Measurements from ENCODE around the gene TPRN. TPM values are rescaled to one million over a fixed set of nuclear protein-coding genes. Genes with fewer than 3 reads are reported as not detected.
A peak's percentile ranks its signal among the peaks of the same experiment; 100 is the strongest.

The TPRN gene
- total and polyA plus RNA-seq, 9 of the 15 experiments (the other 6 are each of a cell fraction or from before 2014, with no cell fraction given) = 0.31 to 31.9 (median 4.4) TPM

DNA sequence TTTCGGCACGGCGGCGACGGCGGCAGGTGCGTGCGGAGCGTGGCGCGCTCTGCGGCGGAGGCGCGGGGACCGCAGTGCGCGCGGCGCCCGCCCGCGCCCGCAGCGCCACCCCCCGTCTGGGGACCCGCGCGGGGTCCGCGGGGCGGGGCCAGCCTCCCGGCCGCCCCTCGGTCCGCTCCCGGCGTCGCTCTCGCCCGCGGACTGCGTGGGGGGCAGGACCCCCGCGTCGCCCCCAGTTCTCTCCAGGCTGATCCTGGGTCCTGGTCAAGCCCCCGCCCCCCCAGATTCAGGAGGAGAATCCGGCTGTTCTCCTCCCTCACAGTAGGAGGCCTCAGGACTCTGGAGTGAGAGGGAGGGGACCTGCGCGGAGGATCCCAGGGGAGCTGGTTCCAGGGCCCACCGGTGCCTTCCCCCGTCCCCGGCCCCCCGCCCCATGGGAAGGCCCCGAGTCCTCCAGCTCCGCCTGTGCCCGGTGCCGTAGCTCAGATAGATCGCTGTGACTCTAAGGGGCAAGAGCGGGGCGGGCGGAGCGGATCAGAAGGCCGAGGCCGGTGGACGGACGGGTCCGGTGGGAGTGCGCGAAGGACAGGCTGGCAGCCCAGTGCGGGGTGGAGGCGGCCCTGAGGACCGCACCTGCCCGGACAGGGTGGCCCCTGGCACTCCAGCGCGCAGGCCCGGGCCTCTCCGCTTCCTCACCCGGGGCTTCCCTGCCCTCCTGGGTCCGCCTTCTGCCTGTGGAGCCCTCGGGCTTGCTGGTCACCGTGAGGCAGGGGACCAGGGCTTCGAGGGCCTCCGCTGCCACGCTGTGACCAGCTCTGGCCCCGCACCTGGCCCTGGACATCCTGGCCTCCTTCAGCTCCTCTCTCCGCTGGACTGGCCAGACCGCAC, 21.9 kb upstream of the TPRN start, which contains the start of gene RNF208 (continued):
- TF ChIP-seq, protein P1, sequence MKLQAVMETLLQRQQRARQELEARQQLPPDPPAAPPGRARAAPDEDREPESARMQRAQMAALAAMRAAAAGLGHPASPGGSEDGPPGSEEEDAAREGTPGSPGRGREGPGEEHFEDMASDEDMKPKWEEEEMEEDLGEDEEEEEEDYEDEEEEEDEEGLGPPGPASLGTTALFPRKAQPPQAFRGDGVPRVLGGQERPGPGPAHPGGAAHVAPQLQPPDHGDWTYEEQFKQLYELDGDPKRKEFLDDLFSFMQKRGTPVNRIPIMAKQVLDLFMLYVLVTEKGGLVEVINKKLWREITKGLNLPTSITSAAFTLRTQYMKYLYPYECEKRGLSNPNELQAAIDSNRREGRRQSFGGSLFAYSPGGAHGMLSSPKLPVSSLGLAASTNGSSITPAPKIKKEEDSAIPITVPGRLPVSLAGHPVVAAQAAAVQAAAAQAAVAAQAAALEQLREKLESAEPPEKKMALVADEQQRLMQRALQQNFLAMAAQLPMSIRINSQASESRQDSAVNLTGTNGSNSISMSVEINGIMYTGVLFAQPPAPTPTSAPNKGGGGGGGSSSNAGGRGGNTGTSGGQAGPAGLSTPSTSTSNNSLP (IDR thresholded peaks at IDR 0.05; ENCODE audit: borderline replicate concordance, low read depth, low read length) = no peak
- TF ChIP-seq CBX3 (IDR thresholded peaks at IDR 0.05; ENCODE audit: borderline replicate concordance in 1 of 2, low read length in 2 of 2) (no peak), HNRNPL (IDR thresholded peaks at IDR 0.05; ENCODE audit: low read depth, low read length) (peak; percentile 76), ZNF780A (CRISPR knock-in tag; IDR thresholded peaks at IDR 0.05) (no peak), ZNF23 (CRISPR knock-in tag; IDR thresholded peaks at IDR 0.05) (no peak), ZC3H4 (CRISPR knock-in tag; IDR thresholded peaks at IDR 0.05; ENCODE audit: borderline replicate concordance) (no peak), RB1 (IDR thresholded peaks at IDR 0.05; ENCODE audit: low read depth) (no peak), ZNF282 (CRISPR knock-in tag; IDR thresholded peaks at IDR 0.05) (no peak), GATAD2A (IDR thresholded peaks at IDR 0.05) (no peak), PCBP2 (IDR thresholded peaks at IDR 0.05; ENCODE audit: low read depth, low read length, poor library complexity, severe bottlenecking) (no peak), ZBED1 (IDR thresholded peaks at IDR 0.05) (no peak), SAFB (IDR thresholded peaks at IDR 0.05; ENCODE audit: borderline replicate concordance, low read depth, low read length) (0 out of 2 replicates have a peak, but pooled peaks have one; percentile 27), TRIM28 (IDR thresholded peaks at IDR 0.05) (no peak), CBX8 (IDR thresholded peaks at IDR 0.05; ENCODE audit: borderline replicate concordance, extremely low read depth, low read depth, low read length, poor library complexity, severe bottlenecking) (no peak), NCOA4 (IDR thresholded peaks at IDR 0.05; ENCODE audit: partially characterized antibody) (no peak), IFI16 (CRISPR knock-in tag; IDR thresholded peaks at IDR 0.05) (no peak), HMGN3 (IDR thresholded peaks at IDR 0.05; ENCODE audit: borderline replicate concordance, extremely low read depth, insufficient read length, low read depth, low read length) (no peak), TOE1 (IDR thresholded peaks at IDR 0.05; ENCODE audit: borderline replicate concordance) (no peak), TOE1 (CRISPR knock-in tag; IDR thresholded peaks at IDR 0.05; ENCODE audit: borderline replicate concordance, low read depth) (no peak), ZNF583 (CRISPR knock-in tag; IDR thresholded peaks at IDR 0.05) (0 out of 2 replicates have a peak, but pooled peaks have one; percentile 25)
- TF ChIP-seq, protein P2, sequence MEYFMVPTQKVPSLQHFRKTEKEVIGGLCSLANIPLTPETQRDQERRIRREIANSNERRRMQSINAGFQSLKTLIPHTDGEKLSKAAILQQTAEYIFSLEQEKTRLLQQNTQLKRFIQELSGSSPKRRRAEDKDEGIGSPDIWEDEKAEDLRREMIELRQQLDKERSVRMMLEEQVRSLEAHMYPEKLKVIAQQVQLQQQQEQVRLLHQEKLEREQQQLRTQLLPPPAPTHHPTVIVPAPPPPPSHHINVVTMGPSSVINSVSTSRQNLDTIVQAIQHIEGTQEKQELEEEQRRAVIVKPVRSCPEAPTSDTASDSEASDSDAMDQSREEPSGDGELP (CRISPR knock-in tag; IDR thresholded peaks at IDR 0.05; ENCODE audit: borderline replicate concordance) = peak; percentile 37
- TF ChIP-seq, protein P3, sequence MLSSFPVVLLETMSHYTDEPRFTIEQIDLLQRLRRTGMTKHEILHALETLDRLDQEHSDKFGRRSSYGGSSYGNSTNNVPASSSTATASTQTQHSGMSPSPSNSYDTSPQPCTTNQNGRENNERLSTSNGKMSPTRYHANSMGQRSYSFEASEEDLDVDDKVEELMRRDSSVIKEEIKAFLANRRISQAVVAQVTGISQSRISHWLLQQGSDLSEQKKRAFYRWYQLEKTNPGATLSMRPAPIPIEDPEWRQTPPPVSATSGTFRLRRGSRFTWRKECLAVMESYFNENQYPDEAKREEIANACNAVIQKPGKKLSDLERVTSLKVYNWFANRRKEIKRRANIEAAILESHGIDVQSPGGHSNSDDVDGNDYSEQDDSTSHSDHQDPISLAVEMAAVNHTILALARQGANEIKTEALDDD (IDR thresholded peaks at IDR 0.05) = no peak
- TF ChIP-seq, protein P4, sequence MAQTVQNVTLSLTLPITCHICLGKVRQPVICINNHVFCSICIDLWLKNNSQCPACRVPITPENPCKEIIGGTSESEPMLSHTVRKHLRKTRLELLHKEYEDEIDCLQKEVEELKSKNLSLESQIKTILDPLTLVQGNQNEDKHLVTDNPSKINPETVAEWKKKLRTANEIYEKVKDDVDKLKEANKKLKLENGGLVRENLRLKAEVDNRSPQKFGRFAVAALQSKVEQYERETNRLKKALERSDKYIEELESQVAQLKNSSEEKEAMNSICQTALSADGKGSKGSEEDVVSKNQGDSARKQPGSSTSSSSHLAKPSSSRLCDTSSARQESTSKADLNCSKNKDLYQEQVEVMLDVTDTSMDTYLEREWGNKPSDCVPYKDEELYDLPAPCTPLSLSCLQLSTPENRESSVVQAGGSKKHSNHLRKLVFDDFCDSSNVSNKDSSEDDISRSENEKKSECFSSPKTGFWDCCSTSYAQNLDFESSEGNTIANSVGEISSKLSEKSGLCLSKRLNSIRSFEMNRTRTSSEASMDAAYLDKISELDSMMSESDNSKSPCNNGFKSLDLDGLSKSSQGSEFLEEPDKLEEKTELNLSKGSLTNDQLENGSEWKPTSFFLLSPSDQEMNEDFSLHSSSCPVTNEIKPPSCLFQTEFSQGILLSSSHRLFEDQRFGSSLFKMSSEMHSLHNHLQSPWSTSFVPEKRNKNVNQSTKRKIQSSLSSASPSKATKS (CRISPR knock-in tag; IDR thresholded peaks at IDR 0.05) = no peak
